ENCODE data around the gene NKD2.

Gene NKD2

GRCh38 chr5:1032011-1032410 lies 23.4 kb downstream of the NKD2 start:
- FAIRE-seq, result no peak

DNA sequence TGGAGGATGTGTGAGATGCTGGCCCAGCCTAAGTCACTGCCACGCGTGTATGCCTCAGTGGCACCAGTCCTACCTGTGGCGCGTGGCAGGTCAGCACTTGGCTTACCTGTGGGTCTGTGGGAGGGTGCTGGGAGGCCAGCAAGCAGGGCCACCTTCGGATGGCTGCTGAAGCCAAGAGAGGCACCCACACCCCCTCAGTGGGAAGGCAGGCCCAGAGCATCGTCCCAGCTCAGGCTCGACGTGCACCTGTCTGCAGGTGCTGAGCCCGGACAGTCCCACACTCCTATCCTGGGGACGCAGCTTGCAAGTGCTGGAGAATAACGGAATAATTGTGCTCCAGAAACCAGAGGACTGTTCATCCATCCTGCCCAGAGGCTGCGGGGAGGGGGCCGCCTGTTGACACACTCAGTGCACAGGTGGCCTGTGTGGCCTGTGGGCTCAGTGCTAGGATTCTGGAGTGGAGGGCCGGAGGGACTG lies 24.0 kb downstream of the NKD2 start:
- no peak for FAIRE-seq

DNA sequence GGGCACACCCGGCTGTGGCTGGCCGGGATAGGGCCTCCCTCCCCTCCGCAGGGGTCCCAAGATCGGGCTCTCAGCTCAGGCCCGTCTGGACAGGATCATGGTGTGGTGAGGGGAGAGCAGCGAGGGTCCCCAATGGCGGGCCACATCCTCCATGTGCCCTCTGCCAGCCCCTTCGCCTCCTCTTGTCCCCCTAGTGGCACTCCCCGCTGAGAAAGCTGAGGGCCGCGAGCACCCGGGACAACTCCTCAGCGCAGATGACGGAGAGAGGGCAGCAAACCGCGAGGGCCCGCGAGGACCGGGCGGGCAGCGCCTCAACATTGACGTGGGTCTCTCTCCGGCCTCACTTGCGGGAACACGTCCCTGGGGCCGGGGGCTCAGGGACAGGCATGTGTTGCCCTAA lies 24.6 kb downstream of the NKD2 start:
- no peak for FAIRE-seq

DNA sequence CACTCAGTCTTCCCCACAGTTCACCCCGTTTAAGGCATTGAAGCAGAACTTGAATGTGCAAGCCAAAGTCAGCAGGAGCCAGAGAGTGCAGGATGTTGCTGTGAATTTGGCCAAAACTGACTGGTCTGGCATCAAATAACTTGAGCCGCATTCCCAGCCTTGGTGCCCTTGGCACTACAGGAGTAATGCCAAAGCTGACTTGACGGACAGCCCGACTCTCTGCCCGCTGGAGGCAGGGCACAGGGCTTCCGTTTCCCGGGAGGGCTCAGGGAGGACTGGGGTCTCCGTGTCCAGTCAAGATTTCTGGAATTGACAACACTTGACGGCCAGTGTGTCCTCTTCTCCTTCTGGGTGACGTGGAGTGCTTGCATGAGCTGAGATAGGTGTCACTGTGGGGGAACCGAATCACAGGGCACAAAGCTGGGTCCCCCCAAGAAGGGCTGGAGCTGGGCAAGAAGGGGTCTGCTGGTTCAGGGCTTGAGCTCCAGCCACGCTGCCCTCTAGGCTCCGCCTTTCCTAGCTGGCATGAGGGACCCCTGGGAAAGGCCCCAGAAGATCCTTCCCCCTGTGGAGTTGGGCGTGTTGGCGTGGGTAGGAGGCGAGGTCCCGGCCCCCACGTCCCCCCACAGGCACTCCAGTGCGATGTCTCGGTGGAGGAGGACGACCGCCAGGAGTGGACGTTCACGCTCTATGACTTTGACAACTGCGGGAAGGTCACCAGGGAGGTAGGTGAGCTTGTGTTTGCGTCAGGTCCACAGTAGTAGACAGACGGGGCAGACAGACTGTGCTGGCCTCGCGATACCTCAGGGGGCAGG lies 25.2 kb downstream of the NKD2 start:
- no peak for FAIRE-seq

GRCh38 chr5:1034421-1034905 lies 25.9 kb downstream of the NKD2 start:
- no peak for FAIRE-seq

DNA sequence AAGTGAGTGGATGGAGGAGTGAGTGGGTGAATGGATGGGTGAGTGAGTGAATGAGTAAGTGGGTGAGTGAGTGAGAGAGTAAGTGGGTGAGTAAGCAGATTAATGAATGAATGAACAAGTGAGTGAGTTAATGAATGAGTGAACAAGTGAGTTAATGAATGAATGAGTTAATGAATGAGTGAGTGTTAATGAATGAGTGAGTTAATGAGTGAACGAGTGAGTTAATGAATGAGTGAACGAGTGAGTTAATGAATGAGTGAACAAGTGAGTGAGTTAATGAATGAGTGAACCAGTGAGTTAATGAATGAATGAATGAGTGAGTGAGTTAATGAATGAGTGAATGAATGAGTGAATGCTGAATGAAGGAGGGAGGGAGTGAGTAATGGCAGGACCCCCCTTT lies 26.4 kb downstream of the NKD2 start:
- no peak for FAIRE-seq

GRCh38 chr5:1035421-1036405 lies 27.1 kb downstream of the NKD2 start:
- FAIRE-seq, result no peak

DNA sequence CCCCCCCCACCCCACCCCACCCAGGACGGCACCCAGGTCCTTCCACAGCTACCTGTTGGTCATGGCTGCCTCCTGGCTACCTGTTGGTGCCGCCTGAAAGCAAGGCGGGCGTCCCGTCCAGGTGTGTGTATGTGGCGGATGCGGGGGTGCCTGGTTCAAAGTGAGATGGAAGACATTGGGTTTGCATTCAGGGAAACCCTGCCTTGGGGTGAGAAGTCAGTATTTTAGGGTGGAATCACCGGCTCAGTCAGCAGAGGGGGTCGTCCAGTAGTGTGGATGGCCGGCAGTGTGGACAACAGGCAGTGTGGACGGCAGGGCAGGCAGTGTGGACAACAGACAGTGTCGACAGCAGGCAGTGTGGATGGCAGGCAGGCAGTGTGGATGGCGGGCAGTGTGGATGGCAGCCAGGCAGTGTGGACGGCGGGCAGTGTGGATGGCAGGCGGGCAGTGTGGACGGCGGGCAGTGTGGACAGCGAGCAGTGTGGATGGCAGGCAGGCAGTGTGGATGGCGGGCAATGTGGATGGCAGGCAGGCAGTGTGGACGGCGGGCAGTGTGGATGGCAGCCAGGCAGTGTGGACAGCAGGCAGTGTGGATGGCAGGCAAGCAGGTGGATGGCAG lies 28.0 kb downstream of the NKD2 start:
- FAIRE-seq, result no peak

DNA sequence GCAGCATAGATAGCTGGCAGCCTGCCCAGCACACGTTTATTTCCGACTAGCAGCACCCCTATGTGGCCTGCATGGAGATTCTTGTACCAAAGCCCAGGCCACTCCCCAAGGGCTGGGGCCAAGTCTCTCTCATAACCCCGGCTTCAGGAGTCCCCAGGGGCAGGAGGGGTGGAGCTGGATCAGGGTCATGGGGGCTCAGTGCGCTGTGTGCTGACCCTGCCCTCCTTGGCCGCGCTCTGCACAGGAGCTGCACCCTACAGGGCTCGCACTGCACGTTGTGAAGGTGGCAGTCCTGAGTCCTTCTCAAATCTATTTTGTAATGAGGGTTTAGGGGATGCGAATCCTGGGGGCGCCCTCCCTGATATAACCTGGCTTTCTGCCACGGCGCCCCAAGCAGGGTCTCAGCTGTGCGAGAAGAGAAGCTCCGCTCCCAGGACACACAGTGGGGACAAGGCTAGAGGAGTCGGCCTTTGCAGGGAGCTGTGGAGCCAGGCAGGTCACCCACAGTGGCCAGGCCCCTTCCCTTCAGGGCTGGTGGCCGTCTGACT lies 28.6 kb downstream of the NKD2 start:
- no peak for FAIRE-seq

DNA sequence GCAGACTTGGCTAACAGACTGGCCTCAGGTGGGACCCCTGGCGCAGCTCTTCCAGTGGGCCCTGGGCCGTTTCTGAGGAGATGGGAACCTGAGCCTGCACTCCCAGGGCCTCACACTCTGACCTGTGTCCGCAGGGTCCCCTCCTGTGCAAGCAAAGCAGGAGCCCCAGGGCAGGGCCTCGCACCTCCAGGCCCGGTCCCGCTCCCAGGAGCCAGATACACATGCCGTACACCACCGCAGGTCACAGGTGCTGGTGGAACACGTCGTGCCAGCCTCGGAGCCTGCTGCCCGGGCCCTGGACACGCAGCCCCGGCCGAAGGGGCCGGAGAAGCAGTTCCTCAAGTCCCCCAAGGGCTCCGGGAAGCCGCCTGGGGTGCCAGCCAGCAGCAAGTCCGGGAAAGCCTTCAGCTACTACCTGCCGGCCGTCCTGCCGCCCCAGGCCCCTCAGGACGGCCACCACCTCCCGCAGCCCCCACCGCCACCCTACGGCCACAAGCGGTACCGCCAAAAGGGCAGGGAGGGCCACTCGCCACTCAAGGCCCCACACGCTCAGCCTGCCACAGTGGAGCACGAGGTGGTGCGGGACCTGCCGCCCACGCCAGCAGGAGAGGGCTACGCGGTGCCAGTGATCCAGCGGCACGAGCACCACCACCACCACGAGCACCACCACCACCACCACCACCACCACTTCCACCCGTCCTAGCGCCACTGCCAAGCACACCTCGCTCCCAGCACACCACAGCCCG lies 29.2 kb downstream of the NKD2 start:
- FAIRE-seq, result no peak

- no peak for FAIRE-seq
Measured at GRCh38 chr5:1038417-1039209, 30.0 kb downstream of the NKD2 start.

GRCh38 chr5:1039210-1039548 lies 30.6 kb downstream of the NKD2 start:
- FAIRE-seq, result no peak

DNA sequence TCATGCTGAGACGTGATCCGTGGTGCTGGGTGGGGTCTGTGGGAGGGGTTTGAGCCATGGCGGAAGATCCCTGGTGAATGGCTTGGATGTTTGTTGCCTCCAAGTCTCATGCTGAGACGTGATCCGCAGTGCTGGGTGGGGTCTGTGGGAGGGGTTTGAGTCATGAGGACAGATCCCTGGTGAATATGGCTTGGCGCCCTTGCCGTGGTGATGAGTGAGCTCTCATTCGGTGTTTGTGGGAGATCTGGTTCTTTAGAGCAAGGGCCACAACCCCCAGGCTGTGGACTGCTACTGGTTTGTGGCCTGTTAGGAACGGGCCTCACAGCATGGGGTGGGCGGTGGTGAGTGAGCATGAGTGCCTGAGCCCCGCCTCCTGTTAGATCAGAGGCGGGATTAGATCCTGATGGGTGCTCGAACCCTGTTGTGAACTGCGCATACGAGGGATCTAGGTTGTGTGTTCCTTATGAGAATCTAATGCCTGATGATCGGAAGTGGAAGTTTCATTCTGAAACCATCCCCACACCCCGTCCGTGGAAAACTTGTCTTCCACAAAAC lies 31.2 kb downstream of the NKD2 start:
- FAIRE-seq, result no peak

DNA sequence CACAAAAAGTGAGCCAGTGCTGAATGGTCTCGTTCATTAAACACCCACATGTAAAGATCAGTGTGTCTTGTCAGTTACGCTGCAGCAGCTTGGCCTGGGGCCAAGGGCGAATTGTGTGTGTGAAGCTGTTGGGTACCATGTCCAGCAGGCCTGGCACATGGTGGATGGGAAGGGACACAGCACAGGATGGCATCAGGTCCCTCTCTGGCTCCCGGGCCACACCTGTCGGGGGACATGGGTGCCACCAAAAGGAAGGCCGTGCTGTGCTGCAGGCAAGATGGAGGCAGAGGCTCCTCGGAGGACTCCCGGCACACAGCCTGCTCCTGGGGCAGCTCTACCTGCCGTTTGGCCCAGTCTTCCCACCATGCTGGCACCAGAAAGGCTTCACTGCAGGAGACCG lies 32.0 kb downstream of the NKD2 start:
- no peak for FAIRE-seq

- no peak for FAIRE-seq
Measured at GRCh38 chr5:1041225-1042143, 32.9 kb downstream of the NKD2 start.

- FAIRE-seq, result no peak
Measured at GRCh38 chr5:1042626-1043025, 34.0 kb downstream of the NKD2 start.

DNA sequence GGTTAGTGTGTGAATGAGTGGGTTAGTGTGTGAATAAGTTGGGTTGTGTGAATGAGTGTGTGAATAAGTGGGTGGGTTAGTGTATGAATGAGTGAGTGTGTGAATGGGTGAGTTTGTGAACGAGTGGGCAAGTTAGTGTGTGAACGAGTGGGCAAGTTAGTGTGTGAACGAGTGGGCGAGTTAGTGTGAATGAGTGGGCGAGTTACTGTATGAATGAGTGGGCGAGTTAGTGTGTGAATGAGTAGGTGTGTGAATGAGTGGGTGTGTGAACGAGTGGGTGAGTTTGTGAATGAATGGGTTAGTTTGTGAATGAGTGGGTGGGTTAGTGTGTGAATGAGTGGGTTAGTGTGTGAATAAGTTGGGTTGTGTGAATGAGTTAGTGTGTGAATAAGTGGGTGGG lies 34.7 kb downstream of the NKD2 start:
- FAIRE-seq, result no peak

DNA sequence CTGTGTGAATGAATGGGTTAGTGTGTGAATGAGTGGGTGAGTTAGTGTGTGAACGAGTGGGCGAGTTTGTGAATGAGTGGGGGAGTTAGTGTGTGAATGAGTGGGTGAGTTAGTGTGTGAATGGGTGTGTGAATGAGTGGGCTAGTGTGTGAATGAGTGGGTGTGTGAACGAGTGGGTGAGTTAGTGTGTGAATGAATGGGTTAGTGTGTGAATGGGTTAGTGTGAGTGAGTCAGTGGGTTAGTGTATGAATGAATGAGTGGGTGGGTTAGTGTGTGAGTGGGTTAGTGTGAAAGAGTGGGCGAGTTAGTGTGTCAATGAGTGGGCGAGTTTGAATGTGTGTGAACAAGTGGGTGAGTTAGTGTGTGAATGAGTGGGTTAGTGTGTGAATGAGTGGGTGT lies 35.5 kb downstream of the NKD2 start:
- no peak for FAIRE-seq

GRCh38 chr5:1045960-1046560 lies 37.5 kb downstream of the NKD2 start:
- no peak for FAIRE-seq

Measured in A204.1 (cell line).